NCI-H446 (cell line): ENCODE measurements around the gene CCDC83.
"Not testable (repeated sequence)": the region's sequence is repeated elsewhere in the genome, so short reads cannot be mapped to it uniquely, and the experiment has no call there.

Experiments
- DNase-seq, 2 experiments: peaks; one replicate each; lab custom pipeline; 2025; lab: John Stamatoyannopoulos, UW

Gene CCDC83

GRCh38 chr11:85945296-85945695 lies 90.1 kb downstream of the CCDC83 start:
- DNase-seq: no peak

DNA sequence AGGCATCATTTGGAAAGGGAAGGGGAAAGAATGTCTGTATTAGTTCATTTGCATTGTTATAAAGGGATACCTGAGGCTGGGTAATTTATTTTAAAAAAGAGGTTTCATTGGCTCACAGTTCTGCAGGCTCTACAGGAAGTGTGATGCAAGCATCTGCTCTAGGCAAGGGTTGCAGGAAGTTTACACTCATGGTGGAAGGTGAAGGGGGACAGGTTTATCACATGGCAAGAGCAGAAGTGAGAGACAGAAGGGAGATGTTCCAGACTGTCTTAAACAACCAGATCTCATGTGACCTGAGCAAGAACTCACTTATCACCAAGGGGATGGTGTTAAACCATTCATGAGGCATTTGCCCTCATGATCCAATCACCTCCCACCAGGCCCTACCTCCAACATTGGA lies 90.6 kb downstream of the CCDC83 start:
- no peak for DNase-seq

DNA sequence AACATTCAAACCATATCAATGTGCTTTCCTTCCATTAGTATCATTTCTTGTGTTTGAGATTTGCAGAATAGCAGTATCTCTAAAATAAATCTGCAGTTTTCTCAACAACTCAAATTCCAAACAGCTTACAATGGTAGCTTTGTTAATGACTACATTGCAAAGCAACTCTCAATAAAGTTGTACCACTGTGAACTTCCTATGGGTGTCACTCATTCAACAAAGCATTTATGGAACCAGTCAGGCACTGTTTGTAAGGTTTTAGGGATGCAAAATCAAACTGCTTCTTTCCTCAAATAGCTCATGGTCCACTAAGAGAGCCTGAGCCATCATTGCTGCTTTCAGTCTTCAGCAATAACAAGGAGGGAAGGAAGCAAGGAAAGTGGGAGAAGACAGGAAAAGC lies 91.0 kb downstream of the CCDC83 start:
- DNase-seq: no peak

DNA sequence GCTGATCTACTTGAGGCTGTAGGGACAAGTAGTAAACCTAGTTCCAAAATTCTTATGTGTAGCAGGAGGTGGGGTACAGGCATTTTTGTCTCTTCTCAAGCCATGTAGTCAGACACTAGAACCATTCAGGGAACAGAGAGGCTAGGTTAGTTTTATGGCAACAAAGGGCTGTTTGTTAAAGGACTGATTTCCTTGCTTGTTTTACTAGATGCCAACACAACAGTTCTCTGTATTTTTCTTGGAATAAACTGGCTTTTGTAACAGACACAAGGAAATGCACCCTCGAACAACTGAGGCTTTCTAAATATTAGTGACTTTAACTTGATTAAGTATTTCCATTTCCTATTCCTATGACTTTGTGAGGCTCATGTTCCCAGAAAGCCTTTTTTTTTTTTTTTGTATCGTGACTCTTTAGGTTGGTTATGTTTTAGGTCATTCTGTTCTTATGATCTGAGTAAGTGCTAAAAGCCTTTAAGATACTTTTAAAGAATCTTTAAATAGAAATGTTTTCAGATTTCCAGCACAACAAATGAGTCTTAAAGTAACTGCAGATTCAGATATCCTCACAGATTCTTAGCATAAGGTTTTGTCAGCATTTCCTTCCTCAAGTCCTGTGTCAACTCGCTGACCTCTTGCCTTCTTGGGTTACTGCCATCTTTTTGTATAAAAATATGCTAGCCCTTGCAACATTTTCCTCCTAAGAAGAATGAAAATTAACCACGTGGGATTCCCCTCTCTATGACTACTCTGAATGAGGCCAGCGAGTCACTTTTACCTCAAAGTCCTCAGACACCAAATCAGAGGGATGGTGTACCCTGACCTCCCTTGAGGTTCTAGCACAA lies 92.5 kb downstream of the CCDC83 start:
- no peak for DNase-seq

- DNase-seq: no peak
Observed at GRCh38 chr11:85948884-85949283, 93.7 kb downstream of the CCDC83 start.

DNA sequence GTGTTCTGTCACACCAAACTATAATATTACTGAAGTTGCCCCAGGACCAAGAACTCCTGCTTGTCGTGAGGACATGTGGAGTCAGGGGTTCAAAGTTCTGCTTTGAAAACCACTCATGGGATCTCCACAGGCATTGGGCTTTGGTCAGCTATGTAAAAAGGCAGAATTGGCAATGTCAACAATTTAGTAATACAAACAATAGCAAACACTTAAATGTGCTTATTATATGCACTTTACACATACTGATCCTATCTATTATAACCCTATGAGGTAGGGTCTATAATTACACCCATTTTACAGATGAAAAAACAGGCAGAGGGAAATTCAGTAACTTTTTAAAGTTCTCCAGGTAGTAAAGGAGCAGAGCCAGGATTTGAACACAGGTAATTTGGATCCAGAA lies 94.6 kb downstream of the CCDC83 start:
- DNase-seq: no peak

- DNase-seq: no peak
Observed at GRCh38 chr11:85950317-85951048, 95.3 kb downstream of the CCDC83 start.

DNA sequence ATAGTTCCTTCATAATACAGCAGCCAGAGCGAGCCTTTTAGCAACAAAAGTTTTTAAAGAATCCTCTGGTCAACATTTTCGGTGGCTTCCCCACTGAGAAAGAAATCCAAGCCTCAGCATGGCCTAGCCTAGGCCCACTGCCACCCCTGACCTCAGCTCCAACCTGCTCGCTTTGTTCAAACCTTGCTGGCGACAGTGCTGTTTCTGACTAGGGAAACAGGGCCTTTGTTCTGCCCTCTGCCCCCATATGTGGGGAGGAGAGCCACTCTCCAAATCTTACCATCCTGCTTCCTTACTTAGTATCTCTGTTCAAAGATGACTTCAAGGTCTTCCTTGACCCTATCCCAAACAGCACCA lies 95.8 kb downstream of the CCDC83 start:
- no peak for DNase-seq

DNA sequence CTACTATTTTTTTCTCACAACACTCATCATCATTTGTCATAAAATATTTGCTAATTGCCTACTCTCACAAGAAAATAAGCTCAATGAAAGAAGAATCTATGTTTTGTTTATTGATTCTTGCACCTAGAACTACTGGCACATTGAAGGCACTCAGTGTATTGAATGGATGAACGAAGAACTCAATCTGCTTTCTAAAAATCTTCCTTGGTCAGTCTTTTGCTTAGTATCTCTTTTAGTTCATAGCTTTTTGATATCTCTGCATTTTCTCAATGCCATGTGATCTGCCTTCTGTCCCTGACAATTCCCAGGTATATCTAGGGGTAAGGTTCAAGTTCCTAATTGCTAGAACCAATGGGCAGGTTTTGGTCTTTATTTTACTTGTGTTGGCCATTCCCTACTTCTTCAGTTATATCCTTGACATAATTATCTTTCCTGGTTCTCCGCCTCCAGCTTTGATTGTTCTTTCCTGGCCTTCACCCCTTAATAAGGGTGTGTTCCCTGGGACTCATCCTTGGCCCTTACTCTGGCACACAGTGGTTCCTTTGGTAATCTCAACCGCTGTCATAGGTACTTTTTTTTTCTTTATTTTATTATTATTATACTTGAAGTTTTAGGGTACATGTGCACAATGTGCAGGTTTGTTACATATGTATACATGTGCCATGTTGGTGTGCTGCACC lies 96.4 kb downstream of the CCDC83 start:
- DNase-seq: no peak

GRCh38 chr11:85952108-85952485 lies 96.9 kb downstream of the CCDC83 start:
- DNase-seq: not testable (repeated sequence)

DNA sequence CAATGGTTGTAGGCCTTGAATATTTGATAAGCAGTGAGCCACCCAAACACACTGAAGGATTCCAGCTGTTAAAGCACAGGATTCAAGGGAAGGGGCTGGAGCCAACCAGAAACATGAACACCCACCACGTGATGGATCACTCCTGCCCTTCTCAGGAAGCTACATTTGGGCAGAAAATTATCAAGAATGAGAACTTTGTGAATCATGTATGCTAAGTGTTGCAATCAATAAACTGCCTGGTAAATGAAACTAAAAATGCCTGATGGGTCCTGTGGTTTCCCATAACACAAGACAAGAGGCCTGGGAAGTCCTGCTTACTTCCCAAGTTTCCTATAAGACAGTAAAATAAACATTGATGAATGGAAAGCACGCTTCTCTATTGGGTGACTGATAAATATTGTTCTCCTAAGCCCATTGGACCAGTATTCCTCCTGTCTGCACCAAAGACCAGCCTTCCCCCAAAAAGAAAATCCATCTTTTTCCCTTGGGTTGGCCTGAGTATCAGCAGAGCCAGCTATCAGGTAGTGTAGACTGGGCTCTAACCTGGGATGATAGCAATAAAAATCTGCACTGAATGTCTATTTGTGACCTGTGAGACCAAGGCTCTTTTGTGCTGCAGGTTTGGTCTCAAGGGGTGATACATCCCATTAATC lies 98.4 kb downstream of the CCDC83 start:
- no peak for DNase-seq

GRCh38 chr11:85955531-85955930 lies 100.3 kb downstream of the CCDC83 start:
- no peak for DNase-seq

GRCh38 chr11:85960678-85961077 lies 105.5 kb downstream of the CCDC83 start:
- no peak for DNase-seq

- DNase-seq: no peak
Observed at GRCh38 chr11:85961130-85961529, 105.9 kb downstream of the CCDC83 start.

DNA sequence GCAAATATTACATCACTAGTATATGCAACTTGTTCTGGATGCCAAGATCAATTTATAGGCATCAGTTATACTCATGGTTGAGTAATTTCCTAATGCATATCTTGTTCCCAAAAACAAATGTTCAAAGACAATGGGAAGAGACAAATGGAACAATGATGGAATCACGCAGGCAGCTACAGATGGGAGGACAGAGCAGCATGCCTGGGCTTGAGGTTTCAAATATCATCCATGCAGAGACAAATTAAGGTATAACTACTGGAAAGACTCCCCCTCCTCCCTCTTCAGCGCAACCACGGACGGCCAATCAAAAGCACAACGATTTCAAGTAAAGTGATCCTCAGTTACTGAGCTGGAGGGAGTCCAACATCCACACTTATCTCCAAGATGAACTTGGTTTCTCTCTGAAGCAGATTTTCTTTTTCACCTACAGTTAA lies 106.8 kb downstream of the CCDC83 start:
- no peak for DNase-seq

GRCh38 chr11:85965202-85965601 lies 110.0 kb downstream of the CCDC83 start:
- no peak for DNase-seq

DNA sequence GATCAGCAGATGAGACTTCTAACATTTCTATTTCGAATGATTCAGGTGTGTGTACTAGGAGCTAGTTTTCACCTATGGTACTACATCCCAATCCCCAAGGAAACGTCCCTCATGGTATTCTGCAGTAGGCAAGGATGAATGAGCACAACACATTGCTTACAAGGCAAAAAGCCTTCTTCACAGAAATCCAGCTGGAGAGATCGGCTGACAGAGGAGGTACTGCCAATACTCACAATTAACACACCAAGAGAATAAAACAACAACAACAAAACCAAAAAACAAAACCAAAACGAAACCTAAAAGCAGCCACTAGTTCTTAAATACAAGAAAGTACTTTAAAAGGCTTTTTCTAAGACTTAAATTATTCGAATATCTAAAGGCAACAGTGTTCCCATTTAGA lies 112.3 kb downstream of the CCDC83 start:
- DNase-seq: no peak
